Bronchial smooth muscle cell (primary cell): ENCODE measurements around the gene DYNLL1. TPM values are rescaled to one million over a fixed set of nuclear protein-coding genes. Genes with fewer than 3 reads are reported as not detected.

ENCODE experiments used
- total RNA-seq: library from RNA; depleted of rRNA; stranded (reverse); fragments of >200 nt; gene quantifications from 2 replicates; pipeline ENCODE4 v1.2.1, GENCODE V29; 2014

The DYNLL1 gene
- total RNA-seq = 252 and 406 TPM in 2 replicates

DNA sequence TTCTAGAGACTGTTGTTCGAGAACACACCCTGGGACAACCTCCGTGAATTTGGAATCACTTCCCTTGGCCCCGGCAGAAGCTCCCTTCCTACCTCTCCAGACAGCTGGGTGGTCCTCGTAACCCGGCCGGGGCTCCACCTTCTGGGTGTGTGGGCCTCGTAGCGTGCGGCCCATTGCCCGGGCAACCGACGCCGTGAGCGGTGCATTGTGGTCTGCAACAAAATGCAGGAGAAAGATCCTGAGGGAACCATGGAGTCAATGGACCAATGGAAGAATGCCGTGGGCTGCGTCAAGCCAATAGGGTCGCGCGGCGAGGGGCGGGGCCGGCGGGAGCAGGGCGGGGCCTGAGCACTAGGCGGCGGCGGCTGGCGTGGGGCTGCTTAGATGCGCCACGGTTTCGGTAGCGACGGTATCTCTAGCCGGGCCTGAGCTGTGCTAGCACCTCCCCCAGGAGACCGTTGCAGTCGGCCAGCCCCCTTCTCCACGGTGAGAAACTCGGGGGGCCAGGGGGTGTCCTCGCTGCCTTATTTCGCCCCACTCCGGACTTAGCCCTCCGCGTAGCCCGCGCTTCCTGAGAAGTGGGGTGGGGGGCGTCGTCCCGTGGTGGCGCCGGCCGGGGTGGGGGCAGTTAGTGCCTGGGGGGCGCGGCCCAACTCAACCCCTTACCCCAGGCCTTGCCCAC lies at the start of gene DYNLL1:
DYNLL1 (plus strand) TSS at position 383 of the 682 bp plus-strand sequence. CDS start 309 bp downstream, outside the sequence.

DNA sequence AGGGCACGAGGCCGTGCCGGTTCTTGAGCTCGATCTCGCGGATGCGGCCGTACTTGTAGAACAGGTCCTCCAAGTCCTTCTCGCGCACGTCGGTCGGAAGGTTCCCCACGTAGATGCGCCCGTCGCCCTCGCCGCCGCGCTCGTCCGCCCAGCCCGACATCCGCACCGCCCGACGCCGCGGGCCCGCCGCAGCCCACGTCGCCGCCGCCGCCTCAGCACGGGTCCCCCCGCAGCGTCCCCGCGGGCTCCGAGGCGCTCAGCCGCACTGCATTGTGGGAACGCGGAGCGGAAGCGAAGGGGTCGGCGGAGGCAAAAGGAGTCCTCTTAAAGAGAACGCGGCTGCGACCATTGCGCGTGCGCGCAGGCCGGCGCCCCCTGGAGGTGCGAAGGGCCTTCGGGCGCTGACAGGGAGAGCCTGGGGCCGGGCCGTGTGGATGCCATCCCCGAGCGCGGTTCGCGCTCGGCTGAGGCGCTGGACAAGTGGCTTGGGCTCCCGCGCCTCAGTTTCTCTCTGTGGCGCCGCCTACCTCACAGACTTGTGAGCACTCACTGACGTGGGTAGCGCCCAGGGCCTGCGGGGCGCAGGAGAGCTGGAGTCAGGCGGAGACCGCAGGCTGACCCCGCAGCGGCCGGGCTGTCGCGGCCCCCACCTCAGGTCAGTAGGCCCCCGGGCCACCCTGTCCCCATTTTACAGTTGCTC lies 26.3 kb upstream of the DYNLL1 start, which contains the start of gene SRSF9:
SRSF9 (minus strand) TSS at position 299 of the 700 bp plus-strand sequence; CDS start at position 160, 139 bp downstream.

DNA sequence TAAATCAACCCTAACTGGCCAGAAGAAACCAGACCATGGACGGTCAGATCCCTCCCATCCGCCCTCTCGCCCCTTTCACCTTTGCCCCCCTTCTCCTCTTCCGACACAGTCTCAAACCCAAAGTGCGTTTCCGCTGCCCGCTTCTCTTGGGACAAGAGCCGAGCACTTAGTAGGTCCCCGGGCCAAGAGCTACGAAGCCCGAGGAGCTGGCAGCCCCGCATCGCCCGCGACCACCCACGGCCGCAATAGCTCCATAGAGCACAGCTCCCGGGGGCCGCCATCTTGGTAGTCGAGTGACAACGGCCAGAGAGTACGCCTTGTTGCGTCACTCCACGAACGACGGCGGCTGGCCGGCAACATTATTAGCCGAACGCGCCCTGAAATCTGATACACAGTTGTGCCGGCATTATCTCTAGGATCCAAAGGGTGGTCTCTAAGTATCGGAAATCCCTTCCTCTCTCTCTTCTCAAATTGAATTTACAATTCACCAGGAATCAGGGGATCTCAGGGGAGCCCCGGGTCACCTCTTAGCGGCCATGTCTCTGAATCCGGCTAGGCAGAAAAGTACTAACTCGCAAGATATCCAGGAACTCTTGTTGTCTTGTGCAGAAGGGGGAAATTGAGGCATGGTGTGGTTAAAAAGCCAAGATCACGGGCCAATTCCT lies 33.1 kb downstream of the DYNLL1 start, which contains the start of gene COQ5:
COQ5 (minus strand) TSS at position 298 of the 665 bp plus-strand sequence; CDS start at position 281, 17 bp downstream.

GRCh38 chr12:120534203-120534702 lies 38.3 kb downstream of the DYNLL1 start, which contains the start of gene RNF10:
Gene RNF10, plus strand, starts transcription at chr12:120534356. Its CDS starts 456 bp downstream, at chr12:120534812.

Other genes starting within 250 kb of the DYNLL1 start
- gene PXN, start 230.4 kb upstream of the DYNLL1 start, total RNA-seq = 13.7 and 22.9 TPM in 2 replicates
- gene RNU4-2, start 204.2 kb upstream of the DYNLL1 start, total RNA-seq = 755 and 2,327 TPM in 2 replicates
- gene RNU4-1, start 202.9 kb upstream of the DYNLL1 start, total RNA-seq = 503 and 1,049 TPM in 2 replicates
- 2.6 and 2.7 TPM in 2 replicates for gene SIRT4, start 193.8 kb upstream of the DYNLL1 start, total RNA-seq
- gene PLA2G1B, start 168.3 kb upstream of the DYNLL1 start, total RNA-seq = 0.17 TPM in 1 of 2 replicates, not detected in the other
- under 0.01 TPM in 1 of 2 replicates, not detected in the other for gene MSI1, start 126.9 kb upstream of the DYNLL1 start, total RNA-seq
- 754 and 795 TPM in 2 replicates for gene COX6A1, start 58.0 kb upstream of the DYNLL1 start, total RNA-seq
- gene TRIAP1, start 49.7 kb upstream of the DYNLL1 start, total RNA-seq = 21.0 and 32.2 TPM in 2 replicates
- gene GATC, start 49.7 kb upstream of the DYNLL1 start, total RNA-seq = 12.2 and 13.6 TPM in 2 replicates
- 185 and 240 TPM in 2 replicates for gene SRSF9, start 26.4 kb upstream of the DYNLL1 start, total RNA-seq
- 30.6 and 47.5 TPM in 2 replicates for gene COQ5, start 33.0 kb downstream of the DYNLL1 start, total RNA-seq
- 99.9 and 120 TPM in 2 replicates for gene RNF10, start 38.2 kb downstream of the DYNLL1 start, total RNA-seq
- 43.2 and 61.9 TPM in 2 replicates for gene POP5, start 85.3 kb downstream of the DYNLL1 start, total RNA-seq
- gene CABP1, start 144.5 kb downstream of the DYNLL1 start, total RNA-seq = 0.16 and 0.17 TPM in 2 replicates
- 107 and 122 TPM in 2 replicates for gene MLEC, start 191.0 kb downstream of the DYNLL1 start, total RNA-seq
- 24.3 and 26.6 TPM in 2 replicates for gene UNC119B, start 214.3 kb downstream of the DYNLL1 start, total RNA-seq
- 13.3 and 14.3 TPM in 2 replicates for gene ACADS, start 229.7 kb downstream of the DYNLL1 start, total RNA-seq